SKM-1 treated with dmso at 0.1 percent for 144 hours (cell line): ENCODE measurements around the gene C1orf226.

Experiments
- DNase-seq: peaks from one replicate; lab custom pipeline; 2025; ENCODE audit not compliant: unreplicated experiment; lab: John Stamatoyannopoulos, UW

C1orf226 gene

GRCh38 chr1:162365284-162366020 lies 16.1 kb upstream of the C1orf226 start:
- no peak for DNase-seq

GRCh38 chr1:162366149-162366548 lies 15.4 kb upstream of the C1orf226 start:
- no peak for DNase-seq

GRCh38 chr1:162366671-162367070 lies 14.9 kb upstream of the C1orf226 start:
- DNase-seq = no peak

GRCh38 chr1:162367073-162367472 lies 14.5 kb upstream of the C1orf226 start:
- DNase-seq = no peak

- DNase-seq = no peak
These were observed 13.8 kb upstream of the C1orf226 start for GRCh38 chr1:162367772-162368171.

GRCh38 chr1:162368451-162368850 lies 13.1 kb upstream of the C1orf226 start:
- DNase-seq = no peak

GRCh38 chr1:162369571-162369970 lies 12.0 kb upstream of the C1orf226 start:
- DNase-seq = no peak

- DNase-seq = no peak
These were observed 11.4 kb upstream of the C1orf226 start for GRCh38 chr1:162370161-162370560.

GRCh38 chr1:162370721-162371120 lies 10.8 kb upstream of the C1orf226 start:
- no peak for DNase-seq

GRCh38 chr1:162371611-162372010 lies 9.9 kb upstream of the C1orf226 start:
- no peak for DNase-seq

GRCh38 chr1:162372159-162373071 lies 9.1 kb upstream of the C1orf226 start:
- no peak for DNase-seq

GRCh38 chr1:162373072-162373427 lies 8.5 kb upstream of the C1orf226 start:
- DNase-seq = no peak

- no peak for DNase-seq
These were observed 7.8 kb upstream of the C1orf226 start for GRCh38 chr1:162373541-162374260.

GRCh38 chr1:162374406-162374805 lies 7.1 kb upstream of the C1orf226 start:
- DNase-seq = no peak

GRCh38 chr1:162375463-162375862 lies 6.1 kb upstream of the C1orf226 start:
- DNase-seq = no peak

- DNase-seq = no peak
These were observed 4.8 kb upstream of the C1orf226 start, which contains the start of gene SPATA46 for GRCh38 chr1:162376691-162377090. SPATA46 (minus strand) TSS chr1:162376854; CDS start chr1:162376790, 64 bp downstream.

GRCh38 chr1:162380061-162380846 lies 1.3 kb upstream of the C1orf226 start:
- DNase-seq = no peak

GRCh38 chr1:162381941-162382750 lies 618 bp downstream of the C1orf226 start:
- no peak for DNase-seq

- no peak for DNase-seq
These were observed 1.6 kb downstream of the C1orf226 start for GRCh38 chr1:162383091-162383490.

GRCh38 chr1:162383516-162383915 lies 2.0 kb downstream of the C1orf226 start:
- no peak for DNase-seq
